PC-9 (cell line): ENCODE data around the gene BCAP29. TPM values are rescaled to one million over a fixed set of nuclear protein-coding genes. Genes with fewer than 3 reads are reported as not detected.
"Not testable (repeated sequence)": the region's sequence is repeated elsewhere in the genome, so short reads cannot be mapped to it uniquely, and the experiment has no call there.

Source experiments
- BruUV-seq: library from RNA; stranded (reverse); fragments of 400-500 nt; replicated peaks from 2 replicates; lab custom pipeline; 2021; lab: Mats Ljungman, UMichigan
- CTCF ChIA-PET: fragments of 300-600 bp; sonication (Branson Sonifier 250); formaldehyde crosslinking; loops from one replicate; lab custom pipeline; 2022; ENCODE audit warnings: antibody characterized with exemption; lab: Charles Lee
- POLR2A ChIA-PET: fragments of 300-600 bp; sonication (Branson Sonifier 250); formaldehyde crosslinking; loops from one replicate; lab custom pipeline; 2022; ENCODE audit warnings: antibody characterized with exemption; ENCODE audit not compliant: unreplicated experiment; lab: Charles Lee
- DNase-seq, 2 experiments: peaks; one replicate each; pipeline versions ENCODE4 v3.0.0 to v3.0.0-alpha.2; 2015 to 2022; ENCODE audit warnings: mixed read lengths in 1 of 2
- H2AFZ ChIP-seq: fragments of 200-600 bp; sonication (generic); 2 replicates; pipeline ENCODE4 v1.8.1; 2017; ENCODE audit warnings: antibody characterized with exemption
- H3F3A ChIP-seq: fragments of 200-600 bp; sonication (generic); 2 replicates; pipeline ENCODE4 v1.8.1; 2017; ENCODE audit warnings: antibody characterized with exemption, mild to moderate bottlenecking, low read depth; ENCODE audit not compliant: insufficient read depth
- H3K27ac ChIP-seq: fragments of 200-600 bp; sonication (generic); 2 replicates; pipeline ENCODE4 v1.6.1; 2016; ENCODE audit warnings: mixed run types
- H3K27me3 ChIP-seq: fragments of 200-600 bp; sonication (generic); 2 replicates; pipeline ENCODE4 v1.6.1; 2016; ENCODE audit warnings: low read depth, mixed run types; ENCODE audit not compliant: insufficient read depth
- H3K36me3 ChIP-seq: fragments of 200-600 bp; sonication (generic); 2 replicates; pipeline ENCODE4 v1.6.1; 2016; ENCODE audit warnings: low read depth, mixed run types
- H3K4me1 ChIP-seq: fragments of 200-600 bp; sonication (generic); replicated peaks from 2 replicates; pipeline ENCODE4 v1.6.1; 2016; ENCODE audit warnings: mixed run types; ENCODE audit not compliant: insufficient read depth
- H3K4me2 ChIP-seq: fragments of 200-600 bp; sonication (generic); 2 replicates; pipeline ENCODE4 v1.6.1; 2017; ENCODE audit warnings: mixed run types
- H3K4me3 ChIP-seq: fragments of 200-600 bp; sonication (generic); 2 replicates; pipeline ENCODE4 v1.6.1; 2016; ENCODE audit warnings: mixed run types
- H3K79me2 ChIP-seq: fragments of 200-600 bp; sonication (generic); 2 replicates; pipeline ENCODE4 v1.6.1; 2017; ENCODE audit warnings: low read depth, mixed run types
- H3K9me2 ChIP-seq: fragments of 200-600 bp; sonication (generic); 2 replicates; pipeline ENCODE4 v1.8.1; 2017; ENCODE audit warnings: mild to moderate bottlenecking; ENCODE audit not compliant: insufficient read depth
- H3K9me3 ChIP-seq: fragments of 200-600 bp; sonication (generic); 2 replicates; pipeline ENCODE4 v1.8.1; 2016; ENCODE audit warnings: low read depth; ENCODE audit not compliant: insufficient read depth
- H4K20me1 ChIP-seq: fragments of 200-600 bp; sonication (generic); 2 replicates; pipeline ENCODE4 v1.8.1; 2017; ENCODE audit not compliant: insufficient read depth
- CTCF ChIP-seq: fragments of 200-600 bp; sonication (generic); conservative IDR thresholded peaks from 2 replicates; pipeline ENCODE4 v1.6.1; 2017; ENCODE audit warnings: mixed run types, antibody characterized with exemption, mild to moderate bottlenecking, moderate library complexity
- EZH2 ChIP-seq: fragments of 200-600 bp; sonication (generic); IDR thresholded peaks from 2 replicates; pipeline ENCODE4 v1.8.0; 2017; ENCODE audit warnings: antibody characterized with exemption, low read depth
- intact Hi-C: fragments of 100-400 bp; cut with micrococcal nuclease; formaldehyde crosslinking; loops from one replicate; pipeline ENCODE4 v1.10.0; 2022; ENCODE audit not compliant: unreplicated experiment
- total RNA-seq: library from RNA; stranded (reverse); gene quantifications from 2 replicates; pipeline ENCODE4 v1.2.3, GENCODE V29; 2021

Gene BCAP29
- total RNA-seq, 1 experiment from 2014 or later, result 58.3 TPM

- intact Hi-C loops, result no loop called here
- no TSS peak for BruUV-seq
- Histone ChIP-seq H2AFZ (no peak overlapping the region), H3K36me3 (no peaks in the 10 kb centered on the region), H3K9me3 (no peaks in the 10 kb centered on the region), H3K9me2 (no peaks in the 10 kb centered on the region), H3K27me3 (no peaks in the 10 kb centered on the region), H3K4me1 (0 out of 2 replicates have a peak, but pooled peaks cover 3% of the 10 kb centered on the region), H3F3A (no peaks in the 10 kb centered on the region), H3K27ac (no peak overlapping the region), H3K4me3 (no peak overlapping the region), H4K20me1 (no peaks in the 10 kb centered on the region), H3K79me2 (no peaks in the 10 kb centered on the region), H3K4me2 (no peak overlapping the region)
- DNase-seq, result no peak
- CTCF ChIA-PET, result no interaction called here
- TF ChIP-seq EZH2, result no peak
- POLR2A ChIA-PET, result no interaction called here
Measured at GRCh38 chr7:107638594-107638993, 58.5 kb downstream of the BCAP29 start.

- CTCF ChIA-PET, H4K20me1 ChIP-seq, H3K4me1 ChIP-seq, BruUV-seq, H3F3A ChIP-seq, H3K9me3 ChIP-seq, H3K27ac ChIP-seq, H3K4me2 ChIP-seq, POLR2A ChIA-PET, H3K36me3 ChIP-seq, H3K9me2 ChIP-seq, intact Hi-C loops, H2AFZ ChIP-seq, H3K27me3 ChIP-seq, DNase-seq, H3K79me2 ChIP-seq, H3K4me3 ChIP-seq: not testable (repeated sequence)
Measured at GRCh38 chr7:107639070-107639469, 59.0 kb downstream of the BCAP29 start.

GRCh38 chr7:107641676-107642075, 61.6 kb downstream of the BCAP29 start:
- H3K4me2 ChIP-seq, result no peak overlapping the region
- no peaks in the 10 kb centered on the region for H4K20me1 ChIP-seq
- TF ChIP-seq CTCF (no peak), EZH2 (no peak)
- BruUV-seq, result no TSS peak
- 0 out of 2 replicates have a peak, but pooled peaks cover 3% of the 10 kb centered on the region for H3K4me1 ChIP-seq
- no peak overlapping the region for H2AFZ ChIP-seq
- intact Hi-C loops, result no loop called here
- H3K79me2 ChIP-seq, result no peaks in the 10 kb centered on the region
- no peaks in the 10 kb centered on the region for H3K9me2 ChIP-seq
- no peaks in the 10 kb centered on the region for H3K27me3 ChIP-seq
- ChIA-PET CTCF (no interaction called here), POLR2A (no interaction called here)
- no peak overlapping the region for H3K27ac ChIP-seq
- H3K4me3 ChIP-seq, result no peak overlapping the region
- no peaks in the 10 kb centered on the region; the same call in 1 of the 2 replicates for H3K9me3 ChIP-seq
- no peak for DNase-seq
- no peaks in the 10 kb centered on the region for H3F3A ChIP-seq
- H3K36me3 ChIP-seq, result no peaks in the 10 kb centered on the region

- H2AFZ ChIP-seq, result no peak overlapping the region
Measured at GRCh38 chr7:107642501-107642900, 62.5 kb downstream of the BCAP29 start.

More at GRCh38 chr7:107642501-107642900, 62.5 kb downstream of the BCAP29 start:
- Histone ChIP-seq H3K79me2 (no peaks in the 10 kb centered on the region), H3K27ac (no peak overlapping the region), H3K9me3 (no peaks in the 10 kb centered on the region; the same call in 1 of the 2 replicates), H3F3A (no peaks in the 10 kb centered on the region), H3K9me2 (no peaks in the 10 kb centered on the region), H3K27me3 (no peaks in the 10 kb centered on the region), H3K4me2 (no peak overlapping the region), H3K4me1 (0 out of 2 replicates have a peak, but pooled peaks cover 3% of the 10 kb centered on the region), H3K36me3 (no peaks in the 10 kb centered on the region), H4K20me1 (no peaks in the 10 kb centered on the region), H3K4me3 (no peak overlapping the region)
- intact Hi-C loops, result no loop called here
- no peak for DNase-seq
- TF ChIP-seq EZH2, result no peak
- ChIA-PET POLR2A (no interaction called here), CTCF (no interaction called here)
- BruUV-seq, result no TSS peak
